ENCODE data around the gene KIF5A.

KIF5A gene

DNA sequence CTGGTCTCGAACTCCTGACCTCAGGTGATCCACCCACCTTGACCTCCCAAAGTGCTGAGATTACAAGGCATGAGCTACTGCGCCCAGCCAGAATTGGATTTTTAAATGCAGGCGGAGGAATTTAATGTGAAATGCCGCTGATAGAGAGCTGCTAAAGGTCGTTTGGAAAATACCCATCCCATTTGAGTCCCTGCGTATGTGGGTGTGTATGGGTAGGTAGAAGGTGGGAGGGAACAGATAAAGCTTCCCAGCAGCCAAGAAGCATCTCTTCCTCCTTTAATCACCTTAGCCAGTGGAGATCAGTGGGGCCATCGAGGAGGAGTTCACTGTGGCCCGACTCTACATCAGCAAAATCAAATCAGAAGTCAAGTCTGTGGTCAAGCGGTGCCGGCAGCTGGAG, 25.0 kb downstream of the KIF5A start:
- no peak overlapping the region for H2AFZ ChIP-seq (ENCODE audit: low read length)
- H3K4me3 ChIP-seq (ENCODE audit: low read depth, low read length, poor library complexity, severe bottlenecking) = no peak overlapping the region
- H3K9me2 ChIP-seq (ENCODE audit: low read depth, low read length) = no peaks in the 10 kb centered on the region
- no peaks in the 10 kb centered on the region for H3K79me2 ChIP-seq (ENCODE audit: insufficient read depth, low read length)
- no peaks in the 10 kb centered on the region for H3K36me3 ChIP-seq (ENCODE audit: insufficient read depth, low read length)
- H3K9ac ChIP-seq (ENCODE audit: low read length) = no peak overlapping the region
- no peaks in the 10 kb centered on the region for H3K4me1 ChIP-seq (ENCODE audit: insufficient read depth, low read length, severe bottlenecking)
- no peaks in the 10 kb centered on the region for H3F3A ChIP-seq (ENCODE audit: insufficient read depth, low read length)
- H4K20me1 ChIP-seq (ENCODE audit: insufficient read depth, low read length) = no peaks in the 10 kb centered on the region
- no peaks in the 10 kb centered on the region for H3K27me3 ChIP-seq (ENCODE audit: insufficient read depth, low read length)
- H3K4me2 ChIP-seq (ENCODE audit: low read length) = no peak overlapping the region
- H3K9me3 ChIP-seq (ENCODE audit: low read length) = no peaks in the 10 kb centered on the region
- TF ChIP-seq, protein P1, sequence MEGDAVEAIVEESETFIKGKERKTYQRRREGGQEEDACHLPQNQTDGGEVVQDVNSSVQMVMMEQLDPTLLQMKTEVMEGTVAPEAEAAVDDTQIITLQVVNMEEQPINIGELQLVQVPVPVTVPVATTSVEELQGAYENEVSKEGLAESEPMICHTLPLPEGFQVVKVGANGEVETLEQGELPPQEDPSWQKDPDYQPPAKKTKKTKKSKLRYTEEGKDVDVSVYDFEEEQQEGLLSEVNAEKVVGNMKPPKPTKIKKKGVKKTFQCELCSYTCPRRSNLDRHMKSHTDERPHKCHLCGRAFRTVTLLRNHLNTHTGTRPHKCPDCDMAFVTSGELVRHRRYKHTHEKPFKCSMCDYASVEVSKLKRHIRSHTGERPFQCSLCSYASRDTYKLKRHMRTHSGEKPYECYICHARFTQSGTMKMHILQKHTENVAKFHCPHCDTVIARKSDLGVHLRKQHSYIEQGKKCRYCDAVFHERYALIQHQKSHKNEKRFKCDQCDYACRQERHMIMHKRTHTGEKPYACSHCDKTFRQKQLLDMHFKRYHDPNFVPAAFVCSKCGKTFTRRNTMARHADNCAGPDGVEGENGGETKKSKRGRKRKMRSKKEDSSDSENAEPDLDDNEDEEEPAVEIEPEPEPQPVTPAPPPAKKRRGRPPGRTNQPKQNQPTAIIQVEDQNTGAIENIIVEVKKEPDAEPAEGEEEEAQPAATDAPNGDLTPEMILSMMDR (IDR thresholded peaks at IDR 0.05; ENCODE audit: low read length) = no peak
- TF ChIP-seq EZH2 (IDR thresholded peaks at IDR 0.05; ENCODE audit: borderline replicate concordance, low read length) = no peak
- no peak overlapping the region for H3K27ac ChIP-seq (ENCODE audit: low read depth, low read length, poor library complexity, severe bottlenecking)

DNA sequence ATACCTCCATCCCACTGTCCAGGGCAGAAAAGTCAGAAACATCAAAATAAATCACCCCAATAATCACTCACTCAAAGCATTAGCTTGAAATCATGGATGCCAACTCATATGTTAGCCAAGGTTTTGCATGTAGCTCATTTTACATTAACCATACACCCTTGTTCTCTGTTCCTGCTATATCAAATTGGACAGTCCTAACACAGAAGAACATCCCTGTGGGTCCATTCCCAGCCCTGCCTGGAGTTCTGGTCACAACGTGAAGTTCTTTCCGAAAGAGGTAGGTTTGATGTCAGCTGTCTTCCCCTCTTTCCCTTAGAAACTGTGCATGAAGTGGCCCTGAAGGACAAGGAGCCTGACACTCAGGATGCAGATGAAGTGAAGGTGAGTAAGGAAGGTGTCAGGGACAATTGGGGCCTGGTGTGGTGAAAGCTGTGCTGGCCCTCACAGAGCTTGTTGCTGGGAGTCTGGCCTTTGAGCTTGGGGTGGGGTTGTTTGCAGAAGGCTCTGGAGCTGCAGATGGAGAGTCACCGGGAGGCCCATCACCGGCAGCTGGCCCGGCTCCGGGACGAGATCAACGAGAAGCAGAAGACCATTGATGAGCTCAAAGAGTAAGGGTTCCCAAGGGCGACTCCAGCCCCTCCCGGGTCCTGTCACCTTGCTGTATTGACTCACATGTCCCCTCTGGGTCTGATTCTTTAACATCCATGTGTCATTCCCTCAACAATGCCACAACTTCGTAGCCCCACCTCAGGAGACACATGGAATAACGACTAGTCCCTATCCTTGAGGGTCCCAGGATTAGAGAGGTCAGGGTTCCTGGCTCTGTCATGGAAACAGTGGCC, 26.1 kb downstream of the KIF5A start:
- Histone ChIP-seq H3K36me3 (ENCODE audit: insufficient read depth, low read length) (no peaks in the 10 kb centered on the region), H3K4me3 (ENCODE audit: low read depth, low read length, poor library complexity, severe bottlenecking) (no peak overlapping the region)
- no peak for TF ChIP-seq EZH2 (IDR thresholded peaks at IDR 0.05; ENCODE audit: borderline replicate concordance, low read length)
- TF ChIP-seq, protein P1 (IDR thresholded peaks at IDR 0.05; ENCODE audit: low read length) = no peak

DNA sequence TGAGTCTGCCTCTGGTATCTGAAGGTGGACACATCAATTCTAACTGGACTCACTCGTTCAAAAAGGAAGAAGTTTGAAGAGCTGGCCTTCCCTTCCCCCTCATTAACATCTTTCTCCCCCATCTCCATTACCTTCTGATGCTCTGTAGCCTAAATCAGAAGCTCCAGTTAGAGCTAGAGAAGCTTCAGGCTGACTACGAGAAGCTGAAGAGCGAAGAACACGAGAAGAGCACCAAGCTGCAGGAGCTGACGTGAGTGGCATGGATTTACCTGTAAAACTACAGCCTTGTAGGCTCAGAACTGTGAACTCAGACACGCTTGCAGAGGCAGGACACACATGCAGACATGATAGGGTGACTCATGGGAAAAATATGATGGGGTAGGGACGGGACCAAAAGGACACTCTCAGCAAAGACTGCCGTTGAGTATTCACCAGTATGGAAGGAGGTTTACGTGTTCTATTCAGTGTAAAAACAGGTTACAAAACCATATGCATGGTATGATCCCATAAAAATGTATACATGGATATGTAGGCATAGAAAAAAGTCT, 26.8 kb downstream of the KIF5A start:
- Histone ChIP-seq H3K27ac (ENCODE audit: low read depth, low read length, poor library complexity, severe bottlenecking) (no peak overlapping the region), H3K4me1 (ENCODE audit: insufficient read depth, low read length, severe bottlenecking) (no peaks in the 10 kb centered on the region), H3K79me2 (ENCODE audit: insufficient read depth, low read length) (no peaks in the 10 kb centered on the region), H3K9me2 (ENCODE audit: low read depth, low read length) (no peaks in the 10 kb centered on the region), H3K36me3 (ENCODE audit: insufficient read depth, low read length) (no peaks in the 10 kb centered on the region), H3K4me2 (ENCODE audit: low read length) (no peak overlapping the region), H3K4me3 (ENCODE audit: low read depth, low read length, poor library complexity, severe bottlenecking) (no peak overlapping the region), H3F3A (ENCODE audit: insufficient read depth, low read length) (no peaks in the 10 kb centered on the region), H3K9me3 (ENCODE audit: low read length) (no peaks in the 10 kb centered on the region), H2AFZ (ENCODE audit: low read length) (no peak overlapping the region), H3K9ac (ENCODE audit: low read length) (no peak overlapping the region), H4K20me1 (ENCODE audit: insufficient read depth, low read length) (no peaks in the 10 kb centered on the region), H3K27me3 (ENCODE audit: insufficient read depth, low read length) (no peaks in the 10 kb centered on the region)
- TF ChIP-seq, protein P1 (IDR thresholded peaks at IDR 0.05; ENCODE audit: low read length) = no peak
- no peak for TF ChIP-seq EZH2 (IDR thresholded peaks at IDR 0.05; ENCODE audit: borderline replicate concordance, low read length)

More for the DNA sequence above, 26.1 kb downstream of the KIF5A start:
- H3K27ac ChIP-seq (ENCODE audit: low read depth, low read length, poor library complexity, severe bottlenecking) = no peak overlapping the region
- no peaks in the 10 kb centered on the region for H4K20me1 ChIP-seq (ENCODE audit: insufficient read depth, low read length)
- H3K9me3 ChIP-seq (ENCODE audit: low read length) = no peaks in the 10 kb centered on the region
- no peaks in the 10 kb centered on the region for H3F3A ChIP-seq (ENCODE audit: insufficient read depth, low read length)
- no peaks in the 10 kb centered on the region for H3K4me1 ChIP-seq (ENCODE audit: insufficient read depth, low read length, severe bottlenecking)
- H3K27me3 ChIP-seq (ENCODE audit: insufficient read depth, low read length) = no peaks in the 10 kb centered on the region
- no peaks in the 10 kb centered on the region for H3K79me2 ChIP-seq (ENCODE audit: insufficient read depth, low read length)
- no peaks in the 10 kb centered on the region for H3K9me2 ChIP-seq (ENCODE audit: low read depth, low read length)
- no peak overlapping the region for H3K4me2 ChIP-seq (ENCODE audit: low read length)
- H3K9ac ChIP-seq (ENCODE audit: low read length) = no peak overlapping the region
- H2AFZ ChIP-seq (ENCODE audit: low read length) = no peak overlapping the region

All from OCI-LY1 (cell line).